Ovary (tissue), 9 donors: ENCODE measurements around the gene KIF2B. TPM values are rescaled to one million over a fixed set of nuclear protein-coding genes. Genes with fewer than 3 reads are reported as not detected.
"Not testable (repeated sequence)": the region's sequence is repeated elsewhere in the genome, so short reads cannot be mapped to it uniquely, and the experiment has no call there.

Experiments
- DNase-seq, 5 donors: peaks; one replicate each; pipeline ENCODE4 v3.0.0-alpha.2; 2019 to 2020
- H3K27ac ChIP-seq, 2 donors: fragments of 200-600 bp; one replicate each; pipeline versions ENCODE4 v1.5.1 to v1.8.0; 2019 to 2022
- H3K27me3 ChIP-seq: fragments of 200-600 bp; one replicate; pipeline ENCODE4 v1.8.0; 2022
- H3K36me3 ChIP-seq: fragments of 200-600 bp; sonication (generic); one replicate; pipeline ENCODE4 v1.5.1; 2019
- H3K4me1 ChIP-seq: one replicate; pipeline ENCODE4 v1.8.1; 2013; ENCODE audit warnings: mild to moderate bottlenecking, moderate library complexity; ENCODE audit not compliant: insufficient read depth
- H3K4me3 ChIP-seq: fragments of 200-600 bp; sonication (generic); one replicate; pipeline ENCODE4 v1.5.1; 2017
- H3K9me3 ChIP-seq, 2 donors: fragments of 200-600 bp in 1 of 2; sonication (generic) in 1 of 2; one replicate each; pipeline versions ENCODE4 v1.5.1 to v1.8.1; 2013 to 2019; ENCODE audit warnings: mild to moderate bottlenecking in 1 of 2, moderate library complexity in 1 of 2
- CTCF ChIP-seq, 3 donors: fragments of 450-650 bp in 2 of 3; fragments of 200-600 bp in 1 of 3; IDR thresholded peaks; one replicate each; pipeline versions ENCODE4 v1.5.1 to v1.8.0; 2016 to 2022; ENCODE audit warnings: antibody characterized with exemption in 3 of 3, mild to moderate bottlenecking in 1 of 3
- EP300 ChIP-seq: sonication (generic); formaldehyde crosslinking; IDR thresholded peaks from one replicate; pipeline ENCODE4 v1.6.1; 2017; ENCODE audit warnings: antibody characterized with exemption
- POLR2A ChIP-seq: fragments of 450-650 bp; IDR thresholded peaks from one replicate; pipeline ENCODE4 v1.6.1; 2017; ENCODE audit warnings: antibody characterized with exemption, mild to moderate bottlenecking, moderate library complexity
- WGBS, 3 donors: extraction: QIAGEN DNeasy Blood & Tissue Kit in 1 of 3; methylation state at CpG; one replicate each; pipeline versions ENCODE4 v1.1.5 to v1.1.7; 2013 to 2017; 5-methylcytosine and 5-hydroxymethylcytosine counted together
- intact Hi-C, 4 donors: fragments of 100-400 bp; cut with DNase I; formaldehyde crosslinking; loops; one replicate each; pipeline versions ENCODE4 v1.11.0 to v1.15.1; 2022 to 2023
- polyA plus RNA-seq, 2 donors: library from polyadenylated mRNA; stranded (reverse); fragments of 200-250 nt in 1 of 2; fragments of 350-450 nt in 1 of 2; fragmentation: Illumina TruSeq in 1 of 2; extraction: RNeasy Lipid Tissue Mini Kit (QIAGEN cat#74804) in 1 of 2; gene quantifications; one replicate each; pipeline ENCODE4 v1.2.3, GENCODE V29; 2013 to 2014
- total RNA-seq, 7 donors: library from RNA; depleted of rRNA in 2 of 7; stranded (reverse); fragments of >200 nt in 2 of 7; fragmentation: NEBNext Ultra II Directional in 3 of 7; extraction: Animal tissue kit (Norgen Biotek cat#: 25700) in 3 of 7; gene quantifications; one replicate each; pipeline versions ENCODE4 v1.1.0 to v1.2.4, GENCODE V29; 2016 to 2023
- donor health status: DM: no; HTN: no; CAD: no; lungs with moderate emphysema.
- donor health status: DM: no; HTN: no; CAD: no.
- donor health status: Bipolar disorder and iron deficiency.
- donor health status: DM: yes; HTN: yes; CAD: no.
- donor health status: DM: no; HTN: no; CAD: no.
- donor health status: DM: yes; HTN: yes; CAD: no.

KIF2B gene
- total and polyA plus RNA-seq, 9 donors, result not detected

GRCh38 chr17:53823341-53824050 is 769 bp downstream of the KIF2B start:
- Histone ChIP-seq H3K27me3 (no peaks in the 10 kb centered on the region), H3K4me3 (no peak overlapping the region), H3K9me3 (no peaks in the 10 kb centered on the region), H3K36me3 (no peaks in the 10 kb centered on the region), H3K27ac (no peak overlapping the region), H3K4me1 (no peaks in the 10 kb centered on the region)
- 94% methylated on average over 32 of the region's 32 CpGs for WGBS, 3 donors
- no peak for DNase-seq
- TF ChIP-seq EP300 (no peak), CTCF (IDR thresholded peaks at IDR 0.05) (no peak), POLR2A (no peak)
- intact Hi-C loops, result no loop called here

DNA sequence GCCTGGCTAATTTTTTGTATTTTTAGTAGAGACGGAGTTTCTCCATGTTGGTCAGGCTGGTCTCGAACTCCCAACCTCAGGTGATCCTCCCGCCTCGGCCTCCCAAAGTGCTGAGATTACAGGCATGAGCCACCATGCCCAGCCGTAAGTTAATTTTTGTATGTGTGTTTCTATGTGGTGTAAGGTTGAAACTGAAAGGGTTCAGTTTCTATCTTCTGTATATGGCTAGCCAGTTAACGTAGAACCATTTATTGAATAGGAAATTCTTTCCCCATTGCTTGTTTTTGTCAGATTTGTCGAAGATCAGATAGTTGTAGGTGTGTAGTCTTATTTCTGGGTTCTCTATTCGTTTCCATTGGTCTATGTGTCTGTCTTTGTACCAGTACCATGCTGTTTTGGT is 12.0 kb downstream of the KIF2B start:
- WGBS, 3 donors, result 78 to 86% (median 79%) methylated on average over 8 of the region's 8 CpGs
- H3K4me1 ChIP-seq, intact Hi-C loops, DNase-seq, H3K27ac ChIP-seq, H3K4me3 ChIP-seq, H3K9me3 ChIP-seq, H3K27me3 ChIP-seq, H3K36me3 ChIP-seq: not testable (repeated sequence)

GRCh38 chr17:53837131-53837530 is 14.4 kb downstream of the KIF2B start:
- TF ChIP-seq POLR2A (no peak), EP300 (no peak)
- Histone ChIP-seq H3K27me3 (no peaks in the 10 kb centered on the region), H3K36me3 (no peaks in the 10 kb centered on the region), H3K27ac (no peak overlapping the region), H3K9me3 (no peaks in the 10 kb centered on the region), H3K4me3 (no peak overlapping the region), H3K4me1 (no peaks in the 10 kb centered on the region)
- intact Hi-C loops, result no loop called here
- DNase-seq, result no peak

DNA sequence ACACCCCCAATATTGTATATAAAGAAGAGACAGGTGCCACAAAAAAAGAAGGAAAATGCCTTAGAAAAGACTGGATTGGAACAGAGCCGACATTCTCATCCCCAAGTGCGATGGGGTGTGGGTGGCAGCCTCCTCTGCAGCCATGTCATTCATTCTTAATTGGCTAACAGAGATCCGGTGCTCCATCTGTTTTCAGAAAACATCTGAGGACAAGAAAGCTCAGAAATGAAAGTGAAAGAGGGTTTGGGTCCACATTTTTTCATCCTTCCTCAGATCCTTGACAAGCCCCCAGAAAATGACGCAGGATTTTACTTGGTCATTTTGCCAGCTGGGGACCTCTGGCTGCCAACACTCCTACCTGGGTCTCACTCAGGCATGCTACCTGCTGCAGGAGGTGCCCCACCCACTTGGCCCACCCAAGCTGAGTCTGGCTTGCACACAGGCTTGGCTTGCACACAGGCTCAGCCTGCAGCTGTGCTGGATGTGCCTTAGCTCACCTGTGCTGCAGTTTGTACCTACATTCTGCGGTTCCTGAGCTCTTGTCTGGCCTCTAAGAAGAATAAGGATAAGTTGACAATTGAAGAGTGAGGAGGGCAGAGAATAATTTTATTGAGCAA is 21.9 kb downstream of the KIF2B start:
- no peaks in the 10 kb centered on the region for H3K4me1 ChIP-seq
- H3K9me3 ChIP-seq, result no peaks in the 10 kb centered on the region
- 73 to 78% (median 74%) methylated on average over 5 of the region's 5 CpGs for WGBS, 3 donors
- H3K36me3 ChIP-seq, result no peaks in the 10 kb centered on the region
- TF ChIP-seq EP300 (no peak), CTCF (IDR thresholded peaks at IDR 0.05) (no peak), POLR2A (no peak)
- no peak overlapping the region for H3K4me3 ChIP-seq
- H3K27ac ChIP-seq, result no peak overlapping the region
- no peak for DNase-seq
- no peaks in the 10 kb centered on the region for H3K27me3 ChIP-seq
- intact Hi-C loops, result no loop called here

DNA sequence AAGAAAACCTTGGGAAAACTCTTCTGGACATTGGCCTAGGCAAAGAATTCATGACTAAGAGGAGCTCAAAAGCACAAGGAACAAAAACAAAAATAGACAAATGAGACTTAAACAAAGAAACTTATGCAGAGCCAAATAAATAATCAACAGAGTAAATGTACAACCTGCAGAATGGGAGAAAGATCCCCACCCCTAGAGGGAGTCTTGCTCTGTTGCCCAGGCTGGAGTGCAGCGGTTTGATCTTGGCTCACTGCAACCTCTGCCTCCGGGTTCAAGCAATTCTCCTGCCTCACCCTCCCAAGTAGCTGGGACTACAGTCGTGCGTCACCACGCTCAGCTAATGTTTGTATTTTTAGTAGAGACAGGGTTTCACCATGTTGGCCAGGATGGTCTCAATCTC is 48.4 kb downstream of the KIF2B start:
- H3K27me3 ChIP-seq, H3K27ac ChIP-seq, H3K9me3 ChIP-seq, DNase-seq, H3K4me3 ChIP-seq, H3K36me3 ChIP-seq, H3K4me1 ChIP-seq, intact Hi-C loops: not testable (repeated sequence)
- WGBS, 3 donors, result 83 to 95% (median 88%) methylated on average over 5 of the region's 5 CpGs
